ENCODE results near the gene MICALL2.

DNA sequence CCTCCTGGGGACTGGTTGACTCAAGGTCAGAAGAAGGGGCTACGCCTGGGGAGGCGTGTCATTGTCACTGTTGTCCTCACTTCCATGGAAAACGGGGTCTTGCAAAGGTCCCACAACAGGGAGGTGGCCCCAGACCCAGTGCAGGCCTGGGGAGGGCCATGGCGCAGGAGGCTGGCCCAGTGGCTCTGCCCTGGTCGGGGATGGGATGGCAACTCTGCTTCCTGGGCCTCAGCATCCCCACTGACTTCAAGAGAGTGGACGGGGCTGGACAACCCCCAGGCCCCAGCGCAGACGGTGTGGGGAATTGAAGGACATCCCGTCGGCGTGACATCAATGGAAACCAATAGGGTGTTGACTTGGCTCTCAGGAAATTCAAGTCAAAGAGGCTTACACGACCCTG lies 35.2 kb downstream of the MICALL2 start:
- no peak for TF ChIP-seq POLR2A (IDR thresholded peaks at IDR 0.05; ENCODE audit: low read length)
- no peak for TF ChIP-seq GATA1 (IDR thresholded peaks at IDR 0.05; ENCODE audit: low read depth, low read length)
